Endothelial cell of umbilical vein (primary cell): ENCODE data around the gene EHMT1. TPM values are rescaled to one million over a fixed set of nuclear protein-coding genes. Genes with fewer than 3 reads are reported as not detected.

ENCODE experiments used
- BruUV-seq: library from RNA; stranded (reverse); fragments of 400-500 nt; replicated peaks from 2 replicates; lab custom pipeline; 2021; lab: Mats Ljungman, UMichigan
- CTCF ChIA-PET: fragments of 300-600, 350-600 bp; sonication (Branson Sonifier 250); formaldehyde crosslinking; loops from one replicate; lab custom pipeline; 2021; ENCODE audit warnings: antibody characterized with exemption, inconsistent platforms; lab: Charles Lee
- POLR2A ChIA-PET: fragments of 300-600, 350-600 bp; sonication (Branson Sonifier 250); formaldehyde crosslinking; loops from one replicate; lab custom pipeline; 2021; ENCODE audit warnings: antibody characterized with exemption, inconsistent platforms; lab: Charles Lee
- DNase-seq: peaks from one replicate; pipeline ENCODE4 v3.0.0-alpha.2; 2011; ENCODE audit warnings: low read depth, low spot score
- FAIRE-seq: peaks from 2 replicates; lab custom pipeline; 2011; peaks lifted over from hg19 to GRCh38; lab: Jason Lieb, UNC
- H2AFZ ChIP-seq: 2 replicates; pipeline ENCODE4 v1.6.0; 2012; ENCODE audit warnings: low read depth, low read length, control low read depth, inconsistent platforms
- H3K27ac ChIP-seq: 2 replicates; pipeline ENCODE4 v1.5.1; 2011; ENCODE audit warnings: low read depth, mild to moderate bottlenecking, control low read depth, low read length, moderate library complexity; ENCODE audit not compliant: insufficient read depth
- H3K27me3 ChIP-seq, 2 experiments: 2 replicates each; pipeline versions ENCODE4 v1.6.0 to v1.6.1; 2011; ENCODE audit warnings: low read length in 2 of 2, mixed read lengths in 1 of 2; ENCODE audit not compliant: control insufficient read depth in 2 of 2, insufficient read depth in 2 of 2
- H3K36me3 ChIP-seq, 2 experiments: 2 replicates in 1 of 2; 3 replicates in 1 of 2; pipeline ENCODE4 v1.5.1; 2011; ENCODE audit warnings: low read length in 2 of 2, mild to moderate bottlenecking in 1 of 2, moderate library complexity in 1 of 2; ENCODE audit not compliant: control insufficient read depth in 2 of 2, insufficient read depth in 2 of 2; ENCODE audit errors: extremely low read depth in 1 of 2
- H3K4me1 ChIP-seq: 3 replicates; pipeline ENCODE4 v1.5.1; 2011; ENCODE audit warnings: mild to moderate bottlenecking, low read length; ENCODE audit not compliant: control insufficient read depth, insufficient read depth; ENCODE audit errors: extremely low read depth
- H3K4me2 ChIP-seq: 2 replicates; pipeline ENCODE4 v1.6.1; 2011; ENCODE audit warnings: low read length, control low read depth, mixed read lengths; ENCODE audit not compliant: insufficient read depth
- H3K4me3 ChIP-seq, 3 experiments: fragments of 200-600 bp in 1 of 3; sonication (generic), shearing (Covaris generic) in 1 of 3; replicated peaks in 1 of 3; 2 replicates each; pipeline ENCODE4 v1.5.1; 2011 to 2016; ENCODE audit warnings: control low read depth in 3 of 3, low read length in 3 of 3, mild to moderate bottlenecking in 2 of 3, inconsistent platforms in 1 of 3, low read depth in 1 of 3, moderate library complexity in 1 of 3; ENCODE audit not compliant: insufficient read depth in 1 of 3
- H3K79me2 ChIP-seq: 2 replicates; pipeline ENCODE4 v1.6.0; 2012; ENCODE audit warnings: low read length, inconsistent platforms; ENCODE audit not compliant: control insufficient read depth, insufficient read depth
- H3K9ac ChIP-seq: replicated peaks from 2 replicates; pipeline ENCODE3; 2011; ENCODE audit warnings: low read length, control low read depth; ENCODE audit not compliant: insufficient read depth; ENCODE audit errors: extremely low read depth
- H3K9me1 ChIP-seq: replicated peaks from 3 replicates; pipeline ENCODE4 v1.6.0; 2011; ENCODE audit warnings: mild to moderate bottlenecking, low read length; ENCODE audit not compliant: control insufficient read depth, insufficient read depth; ENCODE audit errors: extremely low read depth
- H3K9me3 ChIP-seq: replicated peaks from 2 replicates; pipeline ENCODE4 v1.5.1; 2012; ENCODE audit warnings: low read length, inconsistent platforms; ENCODE audit not compliant: control insufficient read depth, insufficient read depth
- H4K20me1 ChIP-seq: replicated peaks from 2 replicates; pipeline ENCODE3; 2011; ENCODE audit warnings: mild to moderate bottlenecking, low read length; ENCODE audit not compliant: control insufficient read depth, insufficient read depth; ENCODE audit errors: extremely low read depth
- CTCF ChIP-seq, 2 donors: IDR thresholded peaks; 1 replicate in 1 of 2; 2 replicates in 1 of 2; pipeline ENCODE4 v1.5.1; 2011; ENCODE audit warnings: low read length in 2 of 2, mild to moderate bottlenecking in 2 of 2, moderate library complexity in 2 of 2, control low read depth in 1 of 2, inconsistent platforms in 1 of 2, low read depth in 1 of 2; ENCODE audit not compliant: insufficient read depth in 1 of 2; ENCODE audit errors: extremely low read depth in 1 of 2
- EZH2 ChIP-seq: IDR thresholded peaks from 2 replicates; pipeline ENCODE4 v1.6.1; 2012; ENCODE audit warnings: borderline replicate concordance, low read depth, mild to moderate bottlenecking, moderate library complexity, low read length, inconsistent platforms; ENCODE audit not compliant: severe bottlenecking
- FOS ChIP-seq: IDR thresholded peaks from 2 replicates; pipeline ENCODE4 v1.6.1; 2011; ENCODE audit warnings: mild to moderate bottlenecking, low read length, moderate library complexity, borderline replicate concordance; ENCODE audit not compliant: insufficient read depth
- GATA2 ChIP-seq: IDR thresholded peaks from 2 replicates; pipeline ENCODE4 v1.7.0; 2011; ENCODE audit warnings: low read depth, mild to moderate bottlenecking, moderate library complexity, mixed read lengths, low read length; ENCODE audit not compliant: insufficient read length, insufficient read depth
- JUN ChIP-seq: IDR thresholded peaks from 2 replicates; pipeline ENCODE4 v1.6.1; 2011; ENCODE audit warnings: borderline replicate concordance, low read depth; ENCODE audit not compliant: insufficient read length, insufficient read depth
- MYC ChIP-seq: IDR thresholded peaks from one replicate; pipeline ENCODE4 v1.6.1; 2011; ENCODE audit warnings: mild to moderate bottlenecking, low read depth, low read length
- POLR2A ChIP-seq: IDR thresholded peaks from 2 replicates; pipeline ENCODE4 v1.6.1; 2012; ENCODE audit warnings: low read depth, mild to moderate bottlenecking, control low read depth, low read length
- POLR2AphosphoS5 ChIP-seq: IDR thresholded peaks from 2 replicates; pipeline ENCODE4 v1.6.1; 2012; ENCODE audit warnings: low read depth, mild to moderate bottlenecking, control low read depth, low read length, moderate library complexity; ENCODE audit not compliant: insufficient read depth
- dilution Hi-C: fragments of 300-500 bp; cut with MboI; formaldehyde crosslinking; loops from one replicate; pipeline ENCODE4 v1.15.0; 2019; ENCODE audit warnings: low sequenced_read_pairs; ENCODE audit not compliant: extremely low pct_ligation_motif_present
- intact Hi-C: fragments of 100-400 bp; cut with micrococcal nuclease; formaldehyde crosslinking; loops from one replicate; pipeline ENCODE4 v1.10.0; 2022
- polyA plus RNA-seq, 4 experiments: library from polyadenylated mRNA; depleted of rRNA in 3 of 4; stranded (reverse) in 3 of 4; unstranded in 1 of 4; fragments of >200 nt; gene quantifications; 2 replicates each; pipeline versions ENCODE4 v1.2.1 to v1.2.3, GENCODE V29; 2011 to 2012; ENCODE audit warnings: missing spikeins in 1 of 4
- total RNA-seq: library from RNA; stranded (reverse); gene quantifications from 2 replicates; pipeline ENCODE4 v1.2.3, GENCODE V29; 2021
- TF ChIP-seq, protein P1 (sequence below): IDR thresholded peaks from 2 replicates; pipeline ENCODE4 v1.6.1; 2011; ENCODE audit not compliant: insufficient read depth, insufficient read length

Gene EHMT1
- total and polyA plus RNA-seq, 2 donors (not counting 3 experiments of a cell fraction or from before 2014, with no cell fraction given), result 48.2 to 104 TPM

DNA sequence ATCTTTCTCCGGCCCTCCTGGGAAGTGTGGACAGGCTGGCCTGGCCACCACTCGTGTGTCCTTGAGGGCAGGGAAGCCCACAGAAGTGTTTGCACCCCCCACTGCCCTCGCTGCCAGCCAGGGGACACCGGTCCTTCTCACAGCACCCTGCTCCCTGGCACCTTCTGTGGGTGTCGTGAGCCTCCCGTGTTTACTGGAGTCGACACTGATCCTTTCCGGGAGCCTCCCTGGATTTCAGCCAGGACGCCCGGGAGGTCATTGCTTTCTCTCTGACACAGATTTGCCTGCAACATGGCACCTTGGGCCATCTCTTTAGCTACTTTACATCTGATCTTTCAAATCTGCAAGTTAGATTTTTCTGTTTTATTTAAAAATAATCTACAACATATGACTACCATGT is 138.3 kb downstream of the EHMT1 start:
- H4K20me1 ChIP-seq, result no peaks in the 10 kb centered on the region
- BruUV-seq, result no TSS peak
- H3K9me1 ChIP-seq, result no peaks in the 10 kb centered on the region
- H3K4me3 ChIP-seq, result no peak overlapping the region
- no peaks in the 10 kb centered on the region for H3K4me1 ChIP-seq
- no peaks in the 10 kb centered on the region for H3K79me2 ChIP-seq
- dilution Hi-C loops (no loop called here), intact Hi-C loops (loop anchor here (10.0 kb wide), 1 partner anchor 82 kb away; no protein-coding TSS in a partner anchor)
- no peak overlapping the region for H3K4me2 ChIP-seq
- DNase-seq, result no peak
- ChIA-PET POLR2A (no interaction called here), CTCF (interaction anchor here (2.2 kb wide), 1 partner anchor 84 kb away, joined by 10 read pairs; no protein-coding TSS in a partner anchor)
- H3K9me3 ChIP-seq, result no peaks in the 10 kb centered on the region
- no peak overlapping the region for H3K27ac ChIP-seq
- H3K9ac ChIP-seq, result no peak overlapping the region
- TF ChIP-seq POLR2A, result no peak
- TF ChIP-seq EZH2, result no peak
- TF ChIP-seq FOS, result no peak
- TF ChIP-seq POLR2AphosphoS5, result no peak
- TF ChIP-seq GATA2, result no peak
- no peak for TF ChIP-seq CTCF (IDR thresholded peaks at IDR 0.05; ENCODE audit: extremely low read depth in 1 of 2, insufficient read depth in 1 of 2, low read depth in 1 of 2, low read length in 2 of 2)
- TF ChIP-seq, protein P1, sequence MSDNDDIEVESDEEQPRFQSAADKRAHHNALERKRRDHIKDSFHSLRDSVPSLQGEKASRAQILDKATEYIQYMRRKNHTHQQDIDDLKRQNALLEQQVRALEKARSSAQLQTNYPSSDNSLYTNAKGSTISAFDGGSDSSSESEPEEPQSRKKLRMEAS, result no peak
- no peak for TF ChIP-seq JUN
- TF ChIP-seq MYC, result no peak
- FAIRE-seq, result no peak
- no peaks in the 10 kb centered on the region for H3K27me3 ChIP-seq
- no peak overlapping the region for H2AFZ ChIP-seq
- H3K36me3 ChIP-seq, result peaks cover 7 to 35% of the 10 kb centered on the region in 2 experiments
